ENCODE measurements around the gene USP35.

USP35 gene

GRCh38 chr11:78200553-78200952 lies 11.8 kb downstream of the USP35 start:
- Histone ChIP-seq H3K27ac (ENCODE audit: low read length) (no peak overlapping the region), H3K36me3 (ENCODE audit: insufficient read depth, low read depth, low read length) (no peaks in the 10 kb centered on the region), H3K27me3 (ENCODE audit: insufficient read depth, low read length) (no peaks in the 10 kb centered on the region), H3K9me3 (ENCODE audit: insufficient read depth, low read depth, low read length) (no peaks in the 10 kb centered on the region), H3K9ac (ENCODE audit: low read depth, low read length) (no peak overlapping the region), H3K4me3 (ENCODE audit: low read length) (no peak overlapping the region), H3K4me1 (ENCODE audit: insufficient read depth, low read length) (no peaks in the 10 kb centered on the region)

GRCh38 chr11:78201096-78201818 lies 12.5 kb downstream of the USP35 start:
- H3K27ac ChIP-seq (ENCODE audit: low read length): no peak overlapping the region

GRCh38 chr11:78202733-78203167 lies 14.0 kb downstream of the USP35 start:
- Histone ChIP-seq H3K4me3 (ENCODE audit: low read length) (no peak overlapping the region), H3K36me3 (ENCODE audit: insufficient read depth, low read depth, low read length) (no peaks in the 10 kb centered on the region), H3K27me3 (ENCODE audit: insufficient read depth, low read length) (no peaks in the 10 kb centered on the region), H3K4me1 (ENCODE audit: insufficient read depth, low read length) (no peaks in the 10 kb centered on the region), H3K9ac (ENCODE audit: low read depth, low read length) (no peak overlapping the region), H3K9me3 (ENCODE audit: insufficient read depth, low read depth, low read length) (no peaks in the 10 kb centered on the region), H3K27ac (ENCODE audit: low read length) (no peak overlapping the region)

More at GRCh38 chr11:78201096-78201818, 12.5 kb downstream of the USP35 start:
- Histone ChIP-seq H3K4me1 (ENCODE audit: insufficient read depth, low read length) (no peaks in the 10 kb centered on the region), H3K9ac (ENCODE audit: low read depth, low read length) (no peak overlapping the region), H3K27me3 (ENCODE audit: insufficient read depth, low read length) (no peaks in the 10 kb centered on the region), H3K9me3 (ENCODE audit: insufficient read depth, low read depth, low read length) (no peaks in the 10 kb centered on the region), H3K4me3 (ENCODE audit: low read length) (no peak overlapping the region), H3K36me3 (ENCODE audit: insufficient read depth, low read depth, low read length) (no peaks in the 10 kb centered on the region)

DNA sequence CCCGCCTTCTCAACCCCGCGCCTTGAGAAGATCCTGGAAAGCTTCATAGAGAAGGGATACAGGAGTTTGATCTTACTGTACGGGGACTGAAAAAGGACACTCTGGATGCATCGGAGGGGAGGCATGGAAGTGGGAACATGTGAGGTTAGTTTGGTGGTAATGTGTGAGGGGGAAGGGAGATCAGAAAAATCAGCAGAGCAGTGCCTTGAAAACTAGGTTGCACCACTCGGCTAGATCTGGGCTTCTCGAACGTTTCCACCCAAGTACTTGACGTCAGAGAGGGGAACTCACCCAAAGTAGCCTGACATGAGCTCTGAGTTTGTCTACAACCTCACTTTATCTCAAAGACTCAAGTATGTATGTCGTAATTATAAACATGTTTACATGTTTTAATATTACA lies 14.5 kb downstream of the USP35 start:
- H3K4me3 ChIP-seq (ENCODE audit: low read length): no peak overlapping the region
- H3K27ac ChIP-seq (ENCODE audit: low read length): no peak overlapping the region
- H3K9me3 ChIP-seq (ENCODE audit: insufficient read depth, low read depth, low read length): no peaks in the 10 kb centered on the region
- H3K27me3 ChIP-seq (ENCODE audit: insufficient read depth, low read length): no peaks in the 10 kb centered on the region
- H3K9ac ChIP-seq (ENCODE audit: low read depth, low read length): no peak overlapping the region
- no peaks in the 10 kb centered on the region for H3K36me3 ChIP-seq (ENCODE audit: insufficient read depth, low read depth, low read length)
- H3K4me1 ChIP-seq (ENCODE audit: insufficient read depth, low read length): no peaks in the 10 kb centered on the region

DNA sequence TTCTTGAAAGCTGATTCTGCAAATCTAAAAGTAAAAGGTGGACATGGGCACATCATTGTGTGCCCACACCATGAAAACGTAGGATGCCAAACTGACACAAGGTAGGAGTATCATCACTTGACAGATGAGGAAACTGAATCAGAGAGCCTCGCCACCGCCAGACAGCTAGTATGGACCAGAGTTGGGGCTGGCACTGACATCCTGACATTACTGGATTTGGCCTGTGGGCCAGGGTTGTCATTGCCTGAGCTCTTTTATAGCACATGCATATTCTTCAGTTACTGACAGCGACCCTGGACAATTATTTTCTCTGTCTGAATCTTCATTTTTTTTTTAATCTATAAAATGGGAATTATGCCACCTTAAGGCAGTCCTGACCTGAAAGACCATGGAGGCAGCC lies 16.5 kb downstream of the USP35 start:
- no peaks in the 10 kb centered on the region for H3K4me1 ChIP-seq (ENCODE audit: insufficient read depth, low read length)
- no peaks in the 10 kb centered on the region for H3K27me3 ChIP-seq (ENCODE audit: insufficient read depth, low read length)
- H3K4me3 ChIP-seq (ENCODE audit: low read length): no peak overlapping the region
- H3K36me3 ChIP-seq (ENCODE audit: insufficient read depth, low read depth, low read length): peaks cover under 1% of the 10 kb centered on the region; the same call in 1 of the 2 replicates
- no peaks in the 10 kb centered on the region for H3K9me3 ChIP-seq (ENCODE audit: insufficient read depth, low read depth, low read length)
- H3K27ac ChIP-seq (ENCODE audit: low read length): no peak overlapping the region
- no peak overlapping the region for H3K9ac ChIP-seq (ENCODE audit: low read depth, low read length)

GRCh38 chr11:78205691-78206090 lies 17.0 kb downstream of the USP35 start:
- Histone ChIP-seq H3K4me3 (ENCODE audit: low read length) (no peak overlapping the region), H3K27me3 (ENCODE audit: insufficient read depth, low read length) (no peaks in the 10 kb centered on the region), H3K4me1 (ENCODE audit: insufficient read depth, low read length) (no peaks in the 10 kb centered on the region), H3K9ac (ENCODE audit: low read depth, low read length) (no peak overlapping the region), H3K27ac (ENCODE audit: low read length) (no peak overlapping the region), H3K9me3 (ENCODE audit: insufficient read depth, low read depth, low read length) (no peaks in the 10 kb centered on the region), H3K36me3 (ENCODE audit: insufficient read depth, low read depth, low read length) (peaks cover 5% of the 10 kb centered on the region; the same call in 1 of the 2 replicates)

- no peaks in the 10 kb centered on the region for H3K27me3 ChIP-seq (ENCODE audit: insufficient read depth, low read length)
- H3K4me3 ChIP-seq (ENCODE audit: low read length): no peak overlapping the region
- H3K4me1 ChIP-seq (ENCODE audit: insufficient read depth, low read length): no peaks in the 10 kb centered on the region
- H3K9ac ChIP-seq (ENCODE audit: low read depth, low read length): no peak overlapping the region
- H3K36me3 ChIP-seq (ENCODE audit: insufficient read depth, low read depth, low read length): peaks cover 5% of the 10 kb centered on the region; the same call in 1 of the 2 replicates
- no peak overlapping the region for H3K27ac ChIP-seq (ENCODE audit: low read length)
- no peaks in the 10 kb centered on the region for H3K9me3 ChIP-seq (ENCODE audit: insufficient read depth, low read depth, low read length)
These were observed 19.0 kb downstream of the USP35 start for GRCh38 chr11:78207532-78208256.

- Histone ChIP-seq H3K36me3 (ENCODE audit: insufficient read depth, low read depth, low read length) (peaks cover 5% of the 10 kb centered on the region; the same call in 1 of the 2 replicates), H3K27me3 (ENCODE audit: insufficient read depth, low read length) (no peaks in the 10 kb centered on the region), H3K4me3 (ENCODE audit: low read length) (no peak overlapping the region), H3K27ac (ENCODE audit: low read length) (no peak overlapping the region), H3K4me1 (ENCODE audit: insufficient read depth, low read length) (no peaks in the 10 kb centered on the region), H3K9ac (ENCODE audit: low read depth, low read length) (no peak overlapping the region), H3K9me3 (ENCODE audit: insufficient read depth, low read depth, low read length) (no peaks in the 10 kb centered on the region)
These were observed 19.8 kb downstream of the USP35 start for GRCh38 chr11:78208257-78209165.

DNA sequence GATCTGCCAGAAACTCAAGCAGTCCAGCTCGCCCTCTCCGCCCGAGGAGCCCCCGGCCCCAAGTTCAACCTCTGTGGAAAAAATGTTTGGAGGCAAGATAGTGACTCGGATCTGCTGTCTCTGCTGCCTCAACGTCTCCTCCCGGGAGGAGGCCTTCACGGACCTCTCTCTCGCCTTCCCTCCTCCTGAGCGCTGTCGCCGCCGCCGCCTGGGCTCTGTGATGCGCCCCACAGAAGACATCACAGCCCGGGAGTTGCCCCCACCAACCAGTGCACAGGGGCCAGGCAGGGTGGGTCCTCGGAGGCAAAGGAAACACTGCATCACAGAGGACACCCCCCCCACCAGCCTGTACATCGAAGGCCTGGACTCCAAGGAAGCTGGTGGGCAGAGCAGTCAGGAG lies 20.8 kb downstream of the USP35 start:
- Histone ChIP-seq H3K27me3 (ENCODE audit: insufficient read depth, low read length) (no peaks in the 10 kb centered on the region), H3K9me3 (ENCODE audit: insufficient read depth, low read depth, low read length) (no peaks in the 10 kb centered on the region), H3K4me1 (ENCODE audit: insufficient read depth, low read length) (no peaks in the 10 kb centered on the region), H3K9ac (ENCODE audit: low read depth, low read length) (no peak overlapping the region), H3K27ac (ENCODE audit: low read length) (no peak overlapping the region), H3K4me3 (ENCODE audit: low read length) (no peak overlapping the region), H3K36me3 (ENCODE audit: insufficient read depth, low read depth, low read length) (peaks cover 5% of the 10 kb centered on the region; the same call in 1 of the 2 replicates)

GRCh38 chr11:78210000-78210608 lies 21.4 kb downstream of the USP35 start:
- Histone ChIP-seq H3K27ac (ENCODE audit: low read length) (no peak overlapping the region), H3K4me1 (ENCODE audit: insufficient read depth, low read length) (no peaks in the 10 kb centered on the region), H3K9ac (ENCODE audit: low read depth, low read length) (no peak overlapping the region), H3K9me3 (ENCODE audit: insufficient read depth, low read depth, low read length) (no peaks in the 10 kb centered on the region), H3K4me3 (ENCODE audit: low read length) (no peak overlapping the region), H3K27me3 (ENCODE audit: insufficient read depth, low read length) (no peaks in the 10 kb centered on the region), H3K36me3 (ENCODE audit: insufficient read depth, low read depth, low read length) (peaks cover 5% of the 10 kb centered on the region; the same call in 1 of the 2 replicates)

DNA sequence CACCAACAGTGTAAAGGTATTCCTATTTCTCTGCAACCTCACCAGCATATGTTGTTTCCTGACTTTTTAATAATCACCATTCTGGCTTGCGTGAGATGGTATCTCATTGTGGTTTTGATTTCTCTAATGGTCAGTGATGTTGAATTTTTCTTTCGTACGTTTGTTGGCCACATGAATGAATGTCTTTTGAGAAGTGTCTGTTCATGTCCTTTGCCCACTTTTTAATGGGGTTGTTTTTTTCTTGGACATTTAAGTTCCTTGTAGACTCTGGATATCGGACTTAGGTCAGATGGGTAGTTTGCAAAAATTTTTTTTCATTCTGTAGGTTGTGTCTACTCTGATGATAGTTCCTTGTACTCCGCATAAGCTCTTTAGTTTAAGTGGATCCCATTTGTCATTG lies 22.8 kb downstream of the USP35 start:
- no peak overlapping the region for H3K4me3 ChIP-seq (ENCODE audit: low read length)
- H3K9me3 ChIP-seq (ENCODE audit: insufficient read depth, low read depth, low read length): no peaks in the 10 kb centered on the region
- H3K36me3 ChIP-seq (ENCODE audit: insufficient read depth, low read depth, low read length): peaks cover 5% of the 10 kb centered on the region; the same call in 1 of the 2 replicates
- H3K9ac ChIP-seq (ENCODE audit: low read depth, low read length): no peak overlapping the region
- H3K27me3 ChIP-seq (ENCODE audit: insufficient read depth, low read length): no peaks in the 10 kb centered on the region
- no peaks in the 10 kb centered on the region for H3K4me1 ChIP-seq (ENCODE audit: insufficient read depth, low read length)
- no peak overlapping the region for H3K27ac ChIP-seq (ENCODE audit: low read length)

All from iPS-20b (cell line).